ENCODE measurements around the gene USO1. TPM values are rescaled to one million over a fixed set of nuclear protein-coding genes. Genes with fewer than 3 reads are reported as not detected.
A peak's percentile ranks its signal among the peaks of the same experiment; 100 is the strongest.

Gene USO1
- total and polyA plus RNA-seq, 9 of the 15 experiments (the other 6 are each of a cell fraction or from before 2014, with no cell fraction given): 19.3 to 97.8 (median 48.5) TPM

DNA sequence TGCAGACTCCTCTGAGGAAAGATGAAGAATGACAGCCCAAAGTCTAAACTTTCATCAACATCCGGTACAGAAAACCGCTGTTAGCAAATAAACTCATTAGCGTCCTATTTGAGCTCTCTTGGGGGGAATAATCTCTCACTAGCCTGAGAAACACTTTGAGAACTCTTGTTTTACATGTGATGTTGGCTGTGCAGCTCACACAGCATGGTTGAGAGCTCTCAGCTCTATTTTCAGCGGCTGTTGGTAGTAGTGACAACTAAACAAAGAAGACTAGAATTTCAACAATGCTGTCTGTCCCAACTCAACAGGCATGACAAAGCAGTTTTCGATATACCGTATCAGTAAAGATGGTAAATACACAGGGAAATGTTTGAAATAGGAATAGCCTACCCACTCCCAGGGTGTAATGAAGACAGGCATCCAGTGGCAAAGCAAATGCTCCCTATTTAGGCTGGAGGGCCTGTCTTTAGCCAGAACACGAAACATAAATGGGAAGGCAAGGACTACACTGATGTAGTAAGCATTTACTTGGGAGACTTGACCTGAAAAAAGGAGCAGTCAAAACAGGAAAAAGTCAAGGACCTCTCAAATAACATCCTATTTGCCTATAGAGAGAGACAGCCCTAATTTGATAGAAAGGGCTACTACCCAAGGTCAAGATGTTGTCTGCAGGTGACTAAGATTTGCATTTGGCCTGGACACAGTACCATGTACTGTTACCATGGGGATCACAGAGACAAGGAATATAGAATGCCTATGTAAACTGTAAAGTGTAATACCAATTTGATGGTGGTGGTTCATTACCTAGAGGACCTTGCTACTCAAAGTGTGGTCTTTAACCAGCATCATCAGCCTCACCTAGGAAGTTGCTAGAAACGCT is 117.5 kb downstream of the USO1 start (continued):
- TF ChIP-seq, protein P1, sequence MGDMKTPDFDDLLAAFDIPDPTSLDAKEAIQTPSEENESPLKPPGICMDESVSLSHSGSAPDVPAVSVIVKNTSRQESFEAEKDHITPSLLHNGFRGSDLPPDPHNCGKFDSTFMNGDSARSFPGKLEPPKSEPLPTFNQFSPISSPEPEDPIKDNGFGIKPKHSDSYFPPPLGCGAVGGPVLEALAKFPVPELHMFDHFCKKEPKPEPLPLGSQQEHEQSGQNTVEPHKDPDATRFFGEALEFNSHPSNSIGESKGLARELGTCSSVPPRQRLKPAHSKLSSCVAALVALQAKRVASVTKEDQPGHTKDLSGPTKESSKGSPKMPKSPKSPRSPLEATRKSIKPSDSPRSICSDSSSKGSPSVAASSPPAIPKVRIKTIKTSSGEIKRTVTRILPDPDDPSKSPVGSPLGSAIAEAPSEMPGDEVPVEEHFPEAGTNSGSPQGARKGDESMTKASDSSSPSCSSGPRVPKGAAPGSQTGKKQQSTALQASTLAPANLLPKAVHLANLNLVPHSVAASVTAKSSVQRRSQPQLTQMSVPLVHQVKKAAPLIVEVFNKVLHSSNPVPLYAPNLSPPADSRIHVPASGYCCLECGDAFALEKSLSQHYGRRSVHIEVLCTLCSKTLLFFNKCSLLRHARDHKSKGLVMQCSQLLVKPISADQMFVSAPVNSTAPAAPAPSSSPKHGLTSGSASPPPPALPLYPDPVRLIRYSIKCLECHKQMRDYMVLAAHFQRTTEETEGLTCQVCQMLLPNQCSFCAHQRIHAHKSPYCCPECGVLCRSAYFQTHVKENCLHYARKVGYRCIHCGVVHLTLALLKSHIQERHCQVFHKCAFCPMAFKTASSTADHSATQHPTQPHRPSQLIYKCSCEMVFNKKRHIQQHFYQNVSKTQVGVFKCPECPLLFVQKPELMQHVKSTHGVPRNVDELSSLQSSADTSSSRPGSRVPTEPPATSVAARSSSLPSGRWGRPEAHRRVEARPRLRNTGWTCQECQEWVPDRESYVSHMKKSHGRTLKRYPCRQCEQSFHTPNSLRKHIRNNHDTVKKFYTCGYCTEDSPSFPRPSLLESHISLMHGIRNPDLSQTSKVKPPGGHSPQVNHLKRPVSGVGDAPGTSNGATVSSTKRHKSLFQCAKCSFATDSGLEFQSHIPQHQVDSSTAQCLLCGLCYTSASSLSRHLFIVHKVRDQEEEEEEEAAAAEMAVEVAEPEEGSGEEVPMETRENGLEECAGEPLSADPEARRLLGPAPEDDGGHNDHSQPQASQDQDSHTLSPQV (IDR thresholded peaks at IDR 0.05): peak; percentile 46; the same call in 1 of the 2 replicates
- TF ChIP-seq ETV1 (tag; conservative IDR thresholded peaks at IDR 0.05; ENCODE audit: low read depth) (peak; percentile 65; the same call in 1 of the 2 replicates), MAFK (IDR thresholded peaks at IDR 0.05; ENCODE audit: low read length) (peak; percentile 75), RFX1 (IDR thresholded peaks at IDR 0.05) (peak; percentile 54), MAFF (IDR thresholded peaks at IDR 0.05; ENCODE audit: low read length) (peak; percentile 84), ZNF347 (CRISPR knock-in tag; IDR thresholded peaks at IDR 0.05; ENCODE audit: low read depth) (no peak), NFE2 (IDR thresholded peaks at IDR 0.05; ENCODE audit: low read depth) (peak; percentile 91)
